Right lobe of liver (tissue), 6 donors: Measurements from ENCODE around the gene PITPNB. TPM values are rescaled to one million over a fixed set of nuclear protein-coding genes. Genes with fewer than 3 reads are reported as not detected.

Experiments
- ATAC-seq, 4 donors: fragments of 200-7000 bp; cut with Tn5 transposase; one replicate each; pipeline ENCODE4 v1.9.1; 2020; ENCODE audit warnings: mild to moderate bottlenecking in 4 of 4, moderate library complexity in 4 of 4
- DNase-seq, 3 donors: peaks; one replicate each; pipeline ENCODE4 v3.0.0-alpha.2; 2020
- H3K27ac ChIP-seq, 3 donors: fragments of 200-600 bp; one replicate each; pipeline ENCODE4 v1.8.0; 2022
- H3K27me3 ChIP-seq, 2 donors: fragments of 200-600 bp; one replicate each; pipeline ENCODE4 v1.8.0; 2022
- H3K36me3 ChIP-seq, 4 donors: fragments of 200-600 bp; sonication (generic) in 1 of 4; one replicate each; pipeline versions ENCODE4 v1.5.1 to v1.8.0; 2017 to 2022; ENCODE audit warnings: control low read depth in 1 of 4
- H3K4me1 ChIP-seq, 4 donors: fragments of 200-600 bp; sonication (generic) in 1 of 4; one replicate each; pipeline versions ENCODE4 v1.5.1 to v1.8.0; 2017 to 2022; ENCODE audit warnings: control low read depth in 1 of 4
- H3K4me3 ChIP-seq, 3 donors: fragments of 200-600 bp; one replicate each; pipeline ENCODE4 v1.8.0; 2022
- H3K9me3 ChIP-seq, 4 donors: fragments of 200-600 bp; sonication (generic) in 1 of 4; one replicate each; pipeline versions ENCODE4 v1.5.1 to v1.8.0; 2017 to 2022; ENCODE audit warnings: control low read depth in 1 of 4
- CTCF ChIP-seq, 4 donors: fragments of 200-600 bp in 3 of 4; fragments of 450-650 bp in 1 of 4; IDR thresholded peaks; one replicate each; pipeline versions ENCODE4 v1.5.1 to v1.8.0; 2016 to 2022; ENCODE audit warnings: antibody characterized with exemption in 4 of 4, mild to moderate bottlenecking in 2 of 4
- POLR2A ChIP-seq: fragments of 450-650 bp; IDR thresholded peaks from one replicate; pipeline ENCODE4 v1.6.1; 2017; ENCODE audit warnings: antibody characterized with exemption, mild to moderate bottlenecking
- WGBS: methylation state at CpG from one replicate; pipeline ENCODE4 v1.1.6; 2018; ENCODE audit warnings: low coverage, low lambda C conversion rate; ENCODE audit not compliant: insufficient coverage; ENCODE audit errors: missing lambda C conversion rate; 5-methylcytosine and 5-hydroxymethylcytosine counted together
- intact Hi-C, 2 donors: fragments of 100-400 bp; cut with DNase I; formaldehyde crosslinking; loops; one replicate each; pipeline versions ENCODE4 v1.11.2 to v1.14.1; 2022
- total RNA-seq, 6 experiments: library from RNA; depleted of rRNA in 2 of 6; stranded (reverse); fragments of >200 nt in 2 of 6; fragmentation: NEBNext Ultra II Directional in 3 of 6; extraction: Animal tissue kit (Norgen Biotek cat#: 25700) in 3 of 6; gene quantifications; one replicate each; pipeline versions ENCODE4 v1.1.0 to v1.2.4, GENCODE V29; 2016 to 2023
- donor health status: DM: no; HTN: yes; CAD: no.
- donor health status: DM: no; HTN: no; CAD: no.
- donor health status: DM: no; HTN: no; CAD: no.
- donor health status: DM: no; HTN: yes; CAD: no.
- donor health status: DM: no; HTN: yes; CAD: no.

The PITPNB gene
- total RNA-seq, 6 experiments from 2014 or later: 28.7 to 60.6 (median 37.6) TPM

- Histone ChIP-seq H3K27ac (peak overlapping the region; percentile 69 to 98 (median 93)), H3K36me3 (peaks cover 0 to 20% (median 0%) of the 10 kb centered on the region in 4 donors), H3K9me3 (no peaks in the 10 kb centered on the region), H3K4me3 (no peak overlapping the region), H3K27me3 (no peaks in the 10 kb centered on the region), H3K4me1 (peaks cover 0 to 70% (median 21%) of the 10 kb centered on the region in 4 donors)
- ATAC-seq (peak; percentile 28 to 69 (median 60)), DNase-seq (peak in 2 of 3 donors; percentile 63 to 74)
- intact Hi-C loops: no loop called here
- 34% methylated on average over 4 of the region's 4 CpGs for WGBS
- TF ChIP-seq CTCF (IDR thresholded peaks at IDR 0.05): no peak
- TF ChIP-seq POLR2A: no peak
Observed at GRCh38 chr22:27892064-27892463, 27.0 kb downstream of the PITPNB start.

- intact Hi-C loops: loop anchor here in 1 of 2 donors (10.0 kb wide), 1 partner anchor 116 kb away; no protein-coding TSS in a partner anchor
- no peaks in the 10 kb centered on the region for H3K9me3 ChIP-seq
- DNase-seq (no peak), ATAC-seq (peak; percentile 29 to 53 (median 31))
- no peaks in the 10 kb centered on the region for H3K27me3 ChIP-seq
- peak overlapping the region; percentile 56 to 98 (median 93) for H3K27ac ChIP-seq
- TF ChIP-seq CTCF (IDR thresholded peaks at IDR 0.05): no peak
- no peak for TF ChIP-seq POLR2A
- 30% methylated on average over 1 of the region's 1 CpG for WGBS
- H3K4me3 ChIP-seq: peak overlapping the region in 2 of 3 donors; percentile 34 to 42
- peaks cover 0 to 47% (median 18%) of the 10 kb centered on the region in 4 donors for H3K4me1 ChIP-seq
- peaks cover 0 to 13% (median 1%) of the 10 kb centered on the region in 4 donors for H3K36me3 ChIP-seq
Observed at GRCh38 chr22:27888310-27888709, 30.7 kb downstream of the PITPNB start.

GRCh38 chr22:27886843-27887151 lies 32.3 kb downstream of the PITPNB start:
- peak overlapping the region; percentile 48 to 98 (median 93) for H3K27ac ChIP-seq
- H3K4me1 ChIP-seq: peaks cover 0 to 47% (median 20%) of the 10 kb centered on the region in 4 donors
- intact Hi-C loops: loop anchor here in 1 of 2 donors (10.0 kb wide), 1 partner anchor 118 kb away; no protein-coding TSS in a partner anchor
- H3K27me3 ChIP-seq: no peaks in the 10 kb centered on the region
- peaks cover 0 to 13% (median 1%) of the 10 kb centered on the region in 4 donors for H3K36me3 ChIP-seq
- no peak for DNase-seq
- H3K4me3 ChIP-seq: no peak overlapping the region
- TF ChIP-seq CTCF (IDR thresholded peaks at IDR 0.05): no peak
- TF ChIP-seq POLR2A: no peak
- no peaks in the 10 kb centered on the region for H3K9me3 ChIP-seq
- no peak for ATAC-seq

GRCh38 chr22:27885977-27886842 lies 32.8 kb downstream of the PITPNB start:
- TF ChIP-seq CTCF (IDR thresholded peaks at IDR 0.05) (peak; percentile 81 to 92 (median 88)), POLR2A (no peak)
- Histone ChIP-seq H3K4me1 (peaks cover 0 to 47% (median 20%) of the 10 kb centered on the region in 4 donors), H3K27ac (peak overlapping the region; percentile 48 to 98 (median 93)), H3K4me3 (no peak overlapping the region), H3K9me3 (no peaks in the 10 kb centered on the region), H3K36me3 (peaks cover 0 to 10% (median 1%) of the 10 kb centered on the region in 4 donors), H3K27me3 (no peaks in the 10 kb centered on the region)
- no peak for DNase-seq
- intact Hi-C loops: loop anchor here in 1 of 2 donors (10.0 kb wide), 1 partner anchor 119 kb away; no protein-coding TSS in a partner anchor
- 62% methylated on average over 3 of the region's 3 CpGs for WGBS
- peak; percentile 45 to 56 (median 52) for ATAC-seq
